Measurements from ENCODE around the gene RGS16.

Gene RGS16

GRCh38 chr1:182570611-182570970 is 33.6 kb downstream of the RGS16 start:
- DNase-seq, result no peak

DNA sequence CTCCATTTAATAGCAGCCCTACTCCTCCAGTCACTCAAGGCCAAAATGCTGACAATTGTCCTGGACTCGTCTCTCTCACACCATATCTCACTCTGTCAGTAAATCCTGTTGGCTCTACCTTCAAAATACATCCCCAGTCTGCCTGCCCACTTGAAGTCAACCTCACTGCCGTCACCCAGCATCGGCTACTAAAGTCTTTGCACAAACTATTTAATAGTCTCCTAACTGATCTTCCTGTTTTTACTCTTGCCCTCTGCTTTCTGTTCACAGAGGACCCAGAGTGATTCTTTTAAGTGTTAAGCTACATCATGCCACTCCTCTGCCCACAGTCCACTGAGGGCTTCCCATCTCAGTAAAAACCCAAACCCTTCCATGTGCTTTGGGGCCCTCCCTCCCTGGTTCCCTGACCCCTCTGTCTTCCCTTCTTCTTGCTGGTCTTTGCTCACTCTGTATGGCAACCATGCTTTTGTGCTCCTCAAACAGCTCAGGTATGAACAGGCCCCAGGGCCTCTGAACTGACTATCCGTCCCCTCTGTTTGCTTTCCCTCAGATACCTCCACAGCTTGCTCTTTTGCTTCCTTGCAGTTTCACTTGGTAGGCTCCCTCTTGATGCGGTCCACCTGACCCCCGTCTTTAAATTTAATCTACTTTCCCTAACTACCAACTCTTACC is 34.1 kb downstream of the RGS16 start:
- DNase-seq, result no peak

DNA sequence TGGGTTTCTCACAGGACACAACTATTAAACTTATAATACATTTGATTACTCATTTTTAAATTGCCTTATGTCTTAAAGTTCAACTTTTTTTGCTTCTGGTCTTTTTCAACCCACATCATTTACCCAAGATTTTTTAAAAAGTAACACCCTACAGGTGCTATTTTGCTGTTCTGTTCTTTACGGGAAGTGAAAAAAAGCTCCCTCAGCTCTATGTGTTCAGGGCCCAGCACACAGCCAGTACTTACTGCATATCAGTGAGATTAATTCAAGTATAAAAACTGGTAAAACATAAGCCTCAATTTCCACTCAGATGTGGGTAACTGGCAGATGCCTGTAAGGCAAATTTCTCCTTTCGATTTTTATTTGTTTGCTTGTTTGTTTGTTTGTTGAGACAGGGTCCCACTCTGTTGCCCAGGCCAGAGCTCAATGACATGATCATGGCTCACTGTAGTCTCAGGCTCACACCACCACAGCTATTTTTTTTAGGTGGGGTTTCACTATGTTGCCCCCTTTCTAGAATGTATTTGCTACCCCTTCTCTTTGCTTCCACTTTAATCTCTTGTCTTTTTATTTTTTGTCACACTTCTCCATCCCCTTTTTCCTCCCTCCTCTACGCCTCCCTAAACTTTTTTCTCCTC is 35.4 kb downstream of the RGS16 start:
- DNase-seq, result no peak

- DNase-seq, result no peak
Measured at GRCh38 chr1:182567629-182568028, 36.6 kb downstream of the RGS16 start.

DNA sequence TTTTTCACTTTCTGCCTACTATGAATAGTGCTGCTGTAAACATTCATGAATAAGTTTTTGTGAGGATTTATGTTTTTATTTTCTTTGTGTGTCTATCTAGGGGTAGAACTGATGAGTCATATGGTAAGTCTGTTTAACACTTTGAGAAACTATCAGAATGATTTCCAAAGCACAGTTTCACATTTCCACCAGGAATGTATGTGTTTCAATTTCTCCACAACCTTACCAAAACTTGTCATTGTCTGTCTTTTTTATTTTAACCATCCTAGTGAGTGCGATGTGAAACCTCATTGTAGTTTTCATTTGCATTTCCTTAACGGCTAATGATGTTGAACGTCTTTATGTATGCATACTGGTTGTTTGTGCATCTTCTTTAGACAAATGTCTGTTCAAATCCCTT is 38.7 kb downstream of the RGS16 start:
- DNase-seq, result no peak

DNA sequence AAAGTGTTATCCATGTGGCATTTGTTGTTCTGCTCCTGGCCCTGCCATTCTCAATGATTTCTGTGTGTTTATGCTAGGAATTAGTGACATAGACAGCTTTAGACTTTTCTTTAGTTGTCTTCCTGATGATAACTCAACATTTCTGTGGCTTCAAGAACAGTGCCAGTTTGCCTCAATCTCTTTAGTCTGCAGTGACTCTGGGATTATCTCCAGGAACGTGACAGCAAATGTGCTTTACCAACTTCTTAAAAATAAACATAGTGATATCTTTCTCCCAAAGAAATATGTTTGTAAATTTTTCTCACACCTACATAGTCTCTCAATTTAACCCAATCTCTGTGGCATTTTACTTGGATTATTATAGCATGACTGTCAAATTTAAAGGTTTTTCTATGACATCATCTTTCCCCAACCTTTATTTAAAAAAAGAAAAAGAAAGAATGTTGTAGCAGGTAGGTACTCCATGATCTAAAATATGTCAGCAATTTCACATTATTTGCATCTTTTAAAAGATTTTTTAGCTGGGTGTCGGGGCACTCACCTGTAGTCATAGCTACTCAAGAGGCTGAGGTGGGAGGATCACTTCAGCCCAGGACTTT is 39.7 kb downstream of the RGS16 start:
- no peak for DNase-seq

GRCh38 chr1:182563095-182563494 is 41.1 kb downstream of the RGS16 start:
- no peak for DNase-seq

DNA sequence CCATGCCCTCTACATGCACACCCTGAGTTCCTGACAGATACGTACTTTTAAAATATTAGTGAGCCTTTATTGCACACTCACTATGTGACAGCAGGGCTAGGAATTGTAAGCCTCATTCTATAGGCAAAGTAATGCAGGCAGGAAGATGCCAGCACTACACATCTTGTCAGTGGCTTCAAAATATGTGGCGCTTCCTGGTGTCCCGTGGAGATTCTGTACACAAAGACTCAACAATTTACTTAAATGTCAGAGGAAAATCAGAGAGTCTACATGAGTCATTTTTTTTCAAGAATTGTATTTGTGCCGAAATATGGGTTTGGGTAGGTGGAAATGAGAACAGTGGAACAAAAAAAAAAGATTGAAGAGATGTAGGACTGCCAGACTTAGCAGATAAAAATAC is 42.7 kb downstream of the RGS16 start:
- DNase-seq, result no peak

- no peak for DNase-seq
Measured at GRCh38 chr1:182560392-182560984, 43.7 kb downstream of the RGS16 start.

- DNase-seq, result no peak
Measured at GRCh38 chr1:182556279-182556678, 47.9 kb downstream of the RGS16 start.

- DNase-seq, result no peak
Measured at GRCh38 chr1:182555493-182555892, 48.7 kb downstream of the RGS16 start.

DNA sequence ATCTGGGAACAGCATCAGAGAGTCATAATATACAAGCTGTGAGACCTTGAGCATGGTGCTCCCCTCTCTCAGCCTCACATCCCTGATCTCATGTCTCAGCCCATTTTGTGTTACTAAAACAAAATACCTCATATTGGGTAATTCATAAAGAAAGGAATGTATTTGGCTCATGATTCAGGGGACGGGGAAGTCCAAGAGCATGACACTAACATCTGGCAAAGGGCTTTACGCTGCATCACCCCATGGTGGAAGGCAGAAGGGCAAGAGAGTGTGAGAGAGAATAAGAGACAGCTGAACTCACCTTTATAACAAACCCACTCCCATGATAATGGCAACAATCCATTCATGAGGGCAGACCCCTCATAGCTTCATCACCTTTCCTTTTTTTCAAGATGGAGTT is 51.7 kb downstream of the RGS16 start:
- no peak for DNase-seq

DNA sequence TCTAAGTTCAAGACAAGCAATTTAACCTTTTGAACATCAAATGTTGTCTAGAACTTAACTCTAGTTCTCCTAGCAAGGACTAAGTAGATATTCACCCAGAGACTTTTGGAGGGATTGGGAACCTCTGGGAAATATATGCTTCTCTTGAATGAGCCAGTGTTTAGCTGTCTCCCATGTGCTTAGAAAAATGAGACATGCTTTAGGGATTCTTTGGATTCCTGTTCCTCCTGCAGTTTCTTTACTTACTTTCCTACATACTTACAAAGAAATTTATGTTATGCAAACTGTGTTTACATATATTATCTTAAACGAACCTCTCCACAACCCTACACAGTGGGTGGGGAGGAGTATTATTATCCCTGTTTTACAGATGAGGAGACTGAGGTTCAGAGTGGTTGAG is 54.4 kb downstream of the RGS16 start:
- no peak for DNase-seq

DNA sequence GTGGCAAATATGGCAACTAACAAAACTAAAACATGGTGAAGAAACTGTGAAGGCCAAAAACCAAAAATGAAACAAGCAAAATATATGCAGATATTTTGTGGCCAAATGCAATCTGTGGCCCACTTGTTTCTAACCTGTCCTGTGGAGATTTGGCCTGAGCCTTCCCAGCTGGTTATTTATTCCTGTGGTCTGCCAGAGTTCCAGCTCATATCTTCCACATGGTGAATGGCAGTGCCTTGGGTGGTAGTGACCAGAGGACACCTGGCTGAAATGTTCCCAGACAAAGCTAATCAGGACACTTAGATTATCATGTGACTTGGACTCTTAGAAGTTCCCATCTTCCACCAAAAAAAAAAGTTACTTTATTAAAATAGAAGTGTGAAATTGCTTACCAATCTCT is 54.8 kb downstream of the RGS16 start:
- DNase-seq, result no peak
